Neural cell (in vitro differentiated cells): Measurements from ENCODE around the gene GALNT11.

Experiments used
- CTCF ChIP-seq: fragments of 450-650 bp; IDR thresholded peaks from 2 replicates; pipeline ENCODE4 v1.5.1; 2014; ENCODE audit warnings: antibody characterized with exemption, mild to moderate bottlenecking, moderate library complexity; ENCODE audit not compliant: poor library complexity, severe bottlenecking
- EP300 ChIP-seq: fragments of 450-650 bp; conservative IDR thresholded peaks from 2 replicates; pipeline ENCODE4 v1.6.1; 2014; ENCODE audit warnings: antibody characterized with exemption, mild to moderate bottlenecking, moderate library complexity; ENCODE audit not compliant: poor library complexity, severe bottlenecking
- EZH2 ChIP-seq: fragments of 200-600, 300-800 bp; shearing (Covaris generic), sonication (generic); IDR thresholded peaks from 2 replicates; pipeline ENCODE4 v1.6.1; 2014; ENCODE audit warnings: antibody characterized with exemption, low read length, borderline replicate concordance, mild to moderate bottlenecking; ENCODE audit not compliant: insufficient read depth, poor library complexity, severe bottlenecking
- MXI1 ChIP-seq: fragments of 450-650 bp; conservative IDR thresholded peaks from 2 replicates; pipeline ENCODE4 v1.6.1; 2014; ENCODE audit warnings: antibody characterized with exemption, mild to moderate bottlenecking; ENCODE audit not compliant: poor library complexity, severe bottlenecking
- POLR2AphosphoS5 ChIP-seq: IDR thresholded peaks from 2 replicates; pipeline ENCODE4 v1.6.1; 2012
- REST ChIP-seq: IDR thresholded peaks from 2 replicates; pipeline ENCODE4 v1.6.1; 2012; ENCODE audit warnings: borderline replicate concordance
- SMC3 ChIP-seq: fragments of 450-650 bp; conservative IDR thresholded peaks from 2 replicates; pipeline ENCODE4 v1.6.1; 2014; ENCODE audit warnings: antibody characterized with exemption, mild to moderate bottlenecking, moderate library complexity; ENCODE audit not compliant: poor library complexity

- TF ChIP-seq CTCF (no peak), SMC3 (no peak), EZH2 (no peak), POLR2AphosphoS5 (no peak), EP300 (no peak), REST (no peak), MXI1 (no peak)
These were observed 78.2 kb downstream of the GALNT11 start for GRCh38 chr7:152103691-152104090.
